Coronary artery (tissue), 2 donors: ENCODE results near the gene HOXA4.
A peak's percentile ranks its signal among the peaks of the same experiment; 100 is the strongest.

Experiments
- DNase-seq: peaks from one replicate; pipeline ENCODE4 v3.0.0-alpha.2; 2017; ENCODE audit warnings: low spot score
- H3K27ac ChIP-seq, 2 donors: fragments of 200-600 bp; sonication (generic); one replicate each; pipeline ENCODE4 v1.5.1; 2016 to 2019
- H3K4me3 ChIP-seq: fragments of 200-600 bp; sonication (generic); 2 replicates; pipeline ENCODE4 v1.5.1; 2016; ENCODE audit warnings: mild to moderate bottlenecking, moderate library complexity
- TF ChIP-seq, protein P1 (sequence below): fragments of 200-600 bp; sonication (generic); IDR thresholded peaks from one replicate; pipeline ENCODE4 v1.5.1; 2019; ENCODE audit warnings: antibody characterized with exemption

The HOXA4 gene

DNA sequence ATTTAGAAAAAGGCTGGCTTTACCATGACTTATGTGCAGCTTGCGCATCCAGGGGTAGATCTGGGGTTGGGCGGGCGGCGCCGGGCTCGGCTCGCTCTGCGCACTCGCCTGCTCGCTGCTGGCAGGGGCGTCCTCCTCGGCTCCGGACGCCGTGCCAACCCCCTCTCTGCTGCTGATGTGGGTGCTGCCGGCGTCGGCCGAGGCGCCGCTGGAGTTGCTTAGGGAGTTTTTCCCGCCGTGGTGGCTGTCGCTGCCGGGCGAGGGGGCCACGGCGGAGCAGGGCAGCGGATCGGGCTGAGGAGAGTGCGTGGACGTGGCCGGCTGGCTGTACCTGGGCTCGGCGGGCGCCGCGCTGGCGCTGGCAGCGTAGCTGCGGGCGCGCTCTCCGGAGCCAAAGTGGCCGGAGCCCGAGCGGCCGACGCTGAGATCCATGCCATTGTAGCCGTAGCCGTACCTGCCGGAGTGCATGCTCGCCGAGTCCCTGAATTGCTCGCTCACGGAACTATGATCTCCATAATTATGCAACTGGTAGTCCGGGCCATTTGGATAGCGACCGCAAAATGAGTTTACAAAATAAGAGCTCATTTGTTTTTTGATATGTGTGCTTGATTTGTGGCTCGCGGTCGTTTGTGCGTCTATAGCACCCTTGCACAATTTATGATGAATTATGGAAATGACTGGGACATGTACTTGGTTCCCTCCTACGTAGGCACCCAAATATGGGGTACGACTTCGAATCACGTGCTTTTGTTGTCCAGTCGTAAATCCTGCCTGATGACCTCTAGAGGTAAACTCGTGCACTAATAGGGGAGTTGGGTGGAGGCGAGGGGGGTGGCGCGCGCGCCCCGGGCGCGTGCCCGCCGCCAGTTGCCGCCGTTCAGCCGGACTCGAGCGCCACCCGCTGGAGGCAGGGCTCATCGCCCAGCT is 12.7 kb upstream of the HOXA4 start, which contains the start of gene HOXA5:
Gene HOXA5 (minus strand): TSS at position 659 of the 927 bp plus-strand sequence. CDS start 74 bp downstream, at position 585.
- TF ChIP-seq, protein P1, sequence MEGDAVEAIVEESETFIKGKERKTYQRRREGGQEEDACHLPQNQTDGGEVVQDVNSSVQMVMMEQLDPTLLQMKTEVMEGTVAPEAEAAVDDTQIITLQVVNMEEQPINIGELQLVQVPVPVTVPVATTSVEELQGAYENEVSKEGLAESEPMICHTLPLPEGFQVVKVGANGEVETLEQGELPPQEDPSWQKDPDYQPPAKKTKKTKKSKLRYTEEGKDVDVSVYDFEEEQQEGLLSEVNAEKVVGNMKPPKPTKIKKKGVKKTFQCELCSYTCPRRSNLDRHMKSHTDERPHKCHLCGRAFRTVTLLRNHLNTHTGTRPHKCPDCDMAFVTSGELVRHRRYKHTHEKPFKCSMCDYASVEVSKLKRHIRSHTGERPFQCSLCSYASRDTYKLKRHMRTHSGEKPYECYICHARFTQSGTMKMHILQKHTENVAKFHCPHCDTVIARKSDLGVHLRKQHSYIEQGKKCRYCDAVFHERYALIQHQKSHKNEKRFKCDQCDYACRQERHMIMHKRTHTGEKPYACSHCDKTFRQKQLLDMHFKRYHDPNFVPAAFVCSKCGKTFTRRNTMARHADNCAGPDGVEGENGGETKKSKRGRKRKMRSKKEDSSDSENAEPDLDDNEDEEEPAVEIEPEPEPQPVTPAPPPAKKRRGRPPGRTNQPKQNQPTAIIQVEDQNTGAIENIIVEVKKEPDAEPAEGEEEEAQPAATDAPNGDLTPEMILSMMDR: no peak
- peak within 1 kb of the TSS in 1 of 2 donors; percentile 53 for H3K27ac ChIP-seq
- peak within 1 kb of the TSS; percentile 67 for H3K4me3 ChIP-seq
- peak; percentile 62 for DNase-seq

DNA sequence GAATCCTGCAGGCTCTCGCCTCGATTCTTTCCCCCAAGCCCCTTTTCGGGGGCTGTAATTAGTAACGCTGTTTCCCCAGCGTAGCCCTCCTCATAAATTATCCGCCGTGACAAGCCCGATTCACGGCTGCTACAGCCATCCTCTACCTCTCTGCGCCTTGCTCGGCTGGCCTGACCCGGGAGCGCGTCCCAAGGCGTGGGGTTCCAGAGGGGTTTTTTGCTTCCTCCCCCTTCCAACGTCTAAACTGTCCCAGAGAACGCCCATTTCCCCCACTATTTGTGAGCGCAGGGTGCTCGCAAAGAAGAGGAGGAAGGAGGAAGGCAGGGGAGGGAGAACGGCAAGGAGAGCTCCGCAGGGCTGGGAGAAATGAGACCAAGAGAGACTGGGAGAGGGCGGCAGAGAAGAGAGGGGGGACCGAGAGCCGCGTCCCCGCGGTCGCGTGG is 12.0 kb upstream of the HOXA4 start:
- peak overlapping the region; percentile 67 for H3K4me3 ChIP-seq

DNA sequence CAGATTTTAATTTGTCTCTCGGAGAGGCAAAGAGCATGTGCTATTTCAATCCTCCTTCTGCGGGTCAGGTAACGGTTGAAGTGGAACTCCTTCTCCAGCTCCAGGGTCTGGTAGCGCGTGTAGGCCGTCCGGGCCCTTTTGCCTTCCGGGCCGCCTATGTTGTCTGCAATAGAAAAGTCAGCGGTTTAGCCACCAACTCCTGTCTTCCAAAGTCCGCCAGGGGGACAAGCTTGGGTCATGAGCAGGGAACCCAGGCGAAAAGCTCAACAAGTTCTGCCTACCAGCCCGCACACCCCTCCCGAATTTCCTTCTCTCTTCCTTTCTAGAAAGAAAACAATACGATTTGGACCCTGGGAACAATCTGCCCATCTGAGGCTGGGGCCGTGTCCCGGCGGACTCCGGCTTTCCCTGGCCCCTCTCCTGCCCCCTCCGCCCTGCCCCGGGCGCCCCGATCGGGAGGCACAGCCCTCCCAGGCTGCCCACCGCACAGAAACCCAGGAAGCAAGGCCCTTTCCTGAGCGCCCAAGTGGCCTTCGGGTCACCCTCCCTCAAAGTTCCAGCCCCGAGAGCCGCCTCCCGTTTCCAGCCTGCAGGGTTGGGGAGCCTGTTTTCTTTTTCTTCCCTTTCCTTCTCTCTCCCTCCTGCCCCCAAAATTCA is 11.5 kb upstream of the HOXA4 start:
- peak overlapping the region in 1 of 2 donors; percentile 16 for H3K27ac ChIP-seq
- peak overlapping the region; percentile 67 for H3K4me3 ChIP-seq
- peak; percentile 65 for DNase-seq
- TF ChIP-seq, protein P1: no peak

More for the DNA sequence above, 12.0 kb upstream of the HOXA4 start:
- DNase-seq: no peak
- TF ChIP-seq, protein P1: no peak
- H3K27ac ChIP-seq: peak overlapping the region in 1 of 2 donors; percentile 53

DNA sequence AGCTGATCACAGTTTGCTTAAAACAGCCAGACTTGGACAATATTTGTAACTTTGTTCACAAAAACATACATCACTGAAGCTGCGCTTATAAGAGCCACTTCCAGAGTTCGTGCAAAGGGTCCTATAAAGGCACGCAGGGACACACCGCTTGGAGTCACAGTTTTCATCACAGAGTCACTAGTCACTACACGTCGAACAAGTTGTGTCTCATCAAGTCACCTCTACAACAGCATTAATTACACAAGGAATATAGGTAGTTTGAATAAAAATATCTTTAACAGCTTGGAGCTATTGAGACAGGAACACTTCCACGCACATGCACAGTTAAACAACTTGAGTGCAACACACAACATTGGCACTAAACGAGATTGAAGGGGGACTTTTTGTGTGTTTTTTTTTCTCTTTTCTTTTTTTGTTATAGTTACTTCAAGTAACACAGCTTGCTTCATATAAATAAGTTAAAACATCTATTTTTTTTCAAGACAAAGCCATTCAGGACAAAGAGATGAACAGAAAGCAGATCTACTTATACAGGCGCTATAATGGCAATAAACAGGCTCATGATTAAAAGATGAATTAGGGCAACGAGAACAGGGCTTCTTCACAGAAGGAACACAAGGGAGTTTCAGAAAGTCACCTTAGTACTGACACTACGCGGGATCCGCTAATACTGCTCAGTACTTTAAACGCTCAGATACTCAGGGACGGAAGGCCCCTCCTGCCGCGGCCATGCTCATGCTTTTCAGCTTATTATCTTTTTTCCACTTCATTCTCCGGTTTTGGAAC is 10.8 kb upstream of the HOXA4 start:
- peak overlapping the region in 1 of 2 donors; percentile 16 for H3K27ac ChIP-seq
- DNase-seq: peak; percentile 36
- H3K4me3 ChIP-seq: no peak overlapping the region
- TF ChIP-seq, protein P1: no peak

DNA sequence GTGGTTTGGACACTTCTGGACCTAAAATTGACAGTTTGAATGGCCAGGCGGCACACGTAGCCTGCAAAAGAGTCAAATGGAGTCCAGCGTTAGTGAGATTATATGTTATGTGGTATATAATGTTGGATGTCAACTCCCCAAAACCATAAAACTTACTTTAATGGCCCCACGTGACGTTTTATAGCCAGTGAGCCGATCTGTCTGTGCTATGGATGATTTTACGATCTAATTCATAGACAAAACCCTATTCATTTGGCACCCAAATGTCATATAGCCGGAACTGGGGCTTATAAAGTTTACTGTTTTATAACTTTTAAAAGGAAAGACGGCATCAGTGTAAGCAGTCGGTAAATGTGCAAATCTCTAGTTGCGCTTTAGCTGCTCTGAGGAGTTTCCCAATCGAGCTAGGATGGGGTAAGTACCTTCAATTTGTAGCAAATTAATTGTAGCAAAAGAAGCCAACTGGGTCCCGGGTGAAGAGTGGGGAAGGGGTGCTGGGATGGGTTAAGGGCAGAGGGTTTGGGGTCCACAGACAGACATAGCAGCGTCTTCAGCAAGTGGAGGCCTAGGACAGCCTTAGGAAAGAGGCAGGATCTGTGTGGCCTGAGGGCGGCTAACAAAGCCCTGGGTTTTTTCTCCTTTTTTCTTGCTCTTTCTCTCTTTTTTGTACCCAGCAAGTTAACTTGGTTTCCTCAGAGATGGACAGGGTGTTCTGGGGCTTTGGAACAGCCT is 9.7 kb upstream of the HOXA4 start:
- TF ChIP-seq, protein P1: no peak
- H3K27ac ChIP-seq: no peak overlapping the region
- no peak for DNase-seq
- no peak overlapping the region for H3K4me3 ChIP-seq
